NT2/D1 (cell line): ENCODE measurements around the gene BMPER.

ENCODE experiments used
- DNase-seq: peaks from one replicate; pipeline ENCODE4 v3.0.0-alpha.2; 2011; ENCODE audit warnings: low read depth, low spot score
- H3K27me3 ChIP-seq: 2 replicates; pipeline ENCODE4 v1.6.0; 2011; ENCODE audit warnings: mild to moderate bottlenecking; ENCODE audit not compliant: insufficient read length, insufficient read depth
- H3K36me3 ChIP-seq: 2 replicates; pipeline ENCODE4 v1.6.1; 2011; ENCODE audit warnings: mild to moderate bottlenecking, low read length, mixed read lengths; ENCODE audit not compliant: insufficient read depth, insufficient read length
- H3K4me1 ChIP-seq: 2 replicates; pipeline ENCODE4 v1.5.1; 2011; ENCODE audit not compliant: insufficient read depth, insufficient read length
- H3K4me3 ChIP-seq: 2 replicates; pipeline ENCODE4 v1.5.1; 2011; ENCODE audit warnings: low read depth; ENCODE audit not compliant: insufficient read length
- H3K9ac ChIP-seq: 2 replicates; pipeline ENCODE4 v1.6.0; 2011; ENCODE audit warnings: low read depth; ENCODE audit not compliant: insufficient read length
- H3K9me3 ChIP-seq: 2 replicates; pipeline ENCODE4 v1.5.1; 2011; ENCODE audit warnings: mild to moderate bottlenecking, low read length; ENCODE audit not compliant: insufficient read depth
- SUZ12 ChIP-seq: IDR thresholded peaks from 2 replicates; pipeline ENCODE4 v1.6.1; 2011; ENCODE audit not compliant: insufficient read length, insufficient read depth; ENCODE audit errors: extremely low read depth
- YY1 ChIP-seq: IDR thresholded peaks from 2 replicates; pipeline ENCODE4 v1.6.1; 2011; ENCODE audit not compliant: insufficient read length, insufficient read depth
- ZNF274 ChIP-seq: IDR thresholded peaks from 2 replicates; pipeline ENCODE4 v1.6.1; 2011; ENCODE audit warnings: mild to moderate bottlenecking, low read depth, low read length

BMPER gene

DNA sequence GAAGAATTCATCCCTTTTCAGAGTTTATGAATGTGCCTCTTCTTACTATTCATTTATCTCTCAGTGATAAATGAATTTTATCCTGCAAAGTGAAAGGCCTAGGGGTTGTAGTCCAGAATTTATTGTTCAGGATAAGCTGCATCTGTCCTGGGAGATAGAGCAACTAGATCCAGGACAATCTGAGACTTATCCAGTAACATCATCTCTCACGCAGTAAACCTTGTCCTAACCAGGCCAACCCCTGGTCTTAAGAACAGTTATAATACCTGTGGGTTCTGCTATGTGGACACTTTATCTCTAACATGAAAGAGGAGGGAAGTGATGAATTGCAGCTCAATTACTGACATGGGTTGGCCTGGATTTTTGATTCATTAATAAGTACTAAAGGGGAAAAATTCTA lies 287.6 kb downstream of the BMPER start:
- H3K36me3 ChIP-seq, result peaks cover 5% of the 10 kb centered on the region

DNA sequence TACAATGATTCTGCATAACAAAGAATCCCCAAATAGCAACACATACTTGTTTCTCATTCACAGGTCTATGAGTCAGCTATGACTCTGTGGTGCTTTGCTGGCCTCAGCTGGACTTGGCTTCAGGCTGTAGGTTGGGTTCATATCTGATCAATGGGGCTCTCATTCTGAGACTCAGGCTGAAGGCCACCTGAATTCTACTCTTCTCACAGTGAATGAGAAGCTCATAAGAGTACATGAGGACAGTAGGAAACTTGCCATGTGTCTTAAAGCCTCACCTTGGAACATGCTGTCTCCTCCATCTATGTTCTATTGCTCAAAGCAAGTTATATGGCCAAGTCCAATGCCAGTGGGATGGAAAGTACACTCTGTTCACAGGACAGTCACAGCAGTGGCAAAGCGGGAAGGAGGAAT lies 292.9 kb downstream of the BMPER start:
- H3K9ac ChIP-seq, result no peak overlapping the region
- TF ChIP-seq ZNF274 (no peak), YY1 (no peak), SUZ12 (no peak)
- peaks cover 5% of the 10 kb centered on the region for H3K36me3 ChIP-seq
- no peak overlapping the region for H3K4me3 ChIP-seq
- no peaks in the 10 kb centered on the region for H3K4me1 ChIP-seq
- no peaks in the 10 kb centered on the region for H3K9me3 ChIP-seq
- H3K27me3 ChIP-seq, result no peaks in the 10 kb centered on the region
- no peak for DNase-seq

More for the DNA sequence above, 287.6 kb downstream of the BMPER start:
- Histone ChIP-seq H3K9me3 (no peaks in the 10 kb centered on the region), H3K4me1 (no peaks in the 10 kb centered on the region), H3K4me3 (no peak overlapping the region), H3K27me3 (no peaks in the 10 kb centered on the region), H3K9ac (no peak overlapping the region)
- DNase-seq, result no peak
- TF ChIP-seq YY1 (no peak), SUZ12 (no peak), ZNF274 (no peak)
